Bronchial epithelial cell (primary cell): ENCODE measurements around the gene AGTR1. TPM values are rescaled to one million over a fixed set of nuclear protein-coding genes. Genes with fewer than 3 reads are reported as not detected.
A peak's percentile ranks its signal among the peaks of the same experiment; 100 is the strongest.

Experiments
- DNase-seq: peaks from one replicate; pipeline ENCODE4 v3.0.0-alpha.2; 2010; ENCODE audit warnings: low read depth
- FAIRE-seq: peaks from 2 replicates; lab custom pipeline; 2011; peaks lifted over from hg19 to GRCh38; lab: Jason Lieb, UNC
- H3K27me3 ChIP-seq: 2 replicates; pipeline ENCODE4 v1.5.1; 2011; ENCODE audit warnings: low read length; ENCODE audit not compliant: control insufficient read depth, insufficient read depth
- H3K36me3 ChIP-seq: 2 replicates; pipeline ENCODE4 v1.5.1; 2011; ENCODE audit warnings: low read length; ENCODE audit not compliant: control insufficient read depth, insufficient read depth
- H3K4me3 ChIP-seq: 2 replicates; pipeline ENCODE4 v1.5.1; 2011; ENCODE audit warnings: mild to moderate bottlenecking, low read depth, low read length, control low read depth
- total RNA-seq: library from RNA; depleted of rRNA; stranded (reverse); fragments of >200 nt; gene quantifications from 2 replicates; pipeline ENCODE4 v1.2.1, GENCODE V29; 2014
- TF ChIP-seq, protein P1 (sequence below): IDR thresholded peaks from 2 replicates; pipeline ENCODE4 v1.5.1; 2011; ENCODE audit warnings: mild to moderate bottlenecking, moderate library complexity, low read length, control low read depth, inconsistent platforms; ENCODE audit not compliant: insufficient read depth, severe bottlenecking

AGTR1 gene
- total RNA-seq, 1 donor from 2014 or later: not detected

DNA sequence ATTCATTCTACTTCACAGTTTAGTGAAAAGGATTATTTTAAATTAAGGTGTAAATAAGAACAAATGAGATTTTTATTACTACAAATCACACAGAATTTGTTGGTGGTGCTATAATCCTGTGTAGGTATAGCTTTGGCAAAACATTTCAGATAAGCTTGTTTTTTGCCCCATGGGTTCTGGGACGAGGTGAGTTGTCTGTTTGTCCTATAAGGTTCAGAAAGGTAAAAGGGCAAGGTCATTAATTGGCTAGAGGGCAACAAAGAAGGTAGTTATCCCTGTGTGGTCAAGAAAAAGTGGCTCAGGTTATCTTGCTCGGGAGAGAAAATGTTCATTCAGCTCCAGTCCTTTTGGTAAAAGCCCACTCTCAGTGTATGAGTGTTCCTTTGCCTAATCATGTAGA is 23.2 kb downstream of the AGTR1 start:
- Histone ChIP-seq H3K36me3 (no peaks in the 10 kb centered on the region), H3K27me3 (no peaks in the 10 kb centered on the region), H3K4me3 (no peak overlapping the region)
- FAIRE-seq: no peak
- TF ChIP-seq, protein P1, sequence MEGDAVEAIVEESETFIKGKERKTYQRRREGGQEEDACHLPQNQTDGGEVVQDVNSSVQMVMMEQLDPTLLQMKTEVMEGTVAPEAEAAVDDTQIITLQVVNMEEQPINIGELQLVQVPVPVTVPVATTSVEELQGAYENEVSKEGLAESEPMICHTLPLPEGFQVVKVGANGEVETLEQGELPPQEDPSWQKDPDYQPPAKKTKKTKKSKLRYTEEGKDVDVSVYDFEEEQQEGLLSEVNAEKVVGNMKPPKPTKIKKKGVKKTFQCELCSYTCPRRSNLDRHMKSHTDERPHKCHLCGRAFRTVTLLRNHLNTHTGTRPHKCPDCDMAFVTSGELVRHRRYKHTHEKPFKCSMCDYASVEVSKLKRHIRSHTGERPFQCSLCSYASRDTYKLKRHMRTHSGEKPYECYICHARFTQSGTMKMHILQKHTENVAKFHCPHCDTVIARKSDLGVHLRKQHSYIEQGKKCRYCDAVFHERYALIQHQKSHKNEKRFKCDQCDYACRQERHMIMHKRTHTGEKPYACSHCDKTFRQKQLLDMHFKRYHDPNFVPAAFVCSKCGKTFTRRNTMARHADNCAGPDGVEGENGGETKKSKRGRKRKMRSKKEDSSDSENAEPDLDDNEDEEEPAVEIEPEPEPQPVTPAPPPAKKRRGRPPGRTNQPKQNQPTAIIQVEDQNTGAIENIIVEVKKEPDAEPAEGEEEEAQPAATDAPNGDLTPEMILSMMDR: no peak
- DNase-seq: no peak

GRCh38 chr3:148723631-148724030 is 25.9 kb downstream of the AGTR1 start:
- TF ChIP-seq, protein P1: no peak
- no peaks in the 10 kb centered on the region for H3K27me3 ChIP-seq
- H3K4me3 ChIP-seq: no peak overlapping the region
- no peak for FAIRE-seq
- H3K36me3 ChIP-seq: no peaks in the 10 kb centered on the region
- peak; percentile 21 for DNase-seq

- Histone ChIP-seq H3K27me3 (no peaks in the 10 kb centered on the region), H3K36me3 (no peaks in the 10 kb centered on the region), H3K4me3 (no peak overlapping the region)
- DNase-seq: peak; percentile 4
- TF ChIP-seq, protein P1: peak; percentile 34
- FAIRE-seq: no peak
Observed at GRCh38 chr3:148727231-148727630, 29.5 kb downstream of the AGTR1 start.

GRCh38 chr3:148728753-148729152 is 31.1 kb downstream of the AGTR1 start:
- Histone ChIP-seq H3K36me3 (no peaks in the 10 kb centered on the region), H3K27me3 (no peaks in the 10 kb centered on the region), H3K4me3 (no peak overlapping the region)
- TF ChIP-seq, protein P1: no peak
- DNase-seq (no peak), FAIRE-seq (no peak)

DNA sequence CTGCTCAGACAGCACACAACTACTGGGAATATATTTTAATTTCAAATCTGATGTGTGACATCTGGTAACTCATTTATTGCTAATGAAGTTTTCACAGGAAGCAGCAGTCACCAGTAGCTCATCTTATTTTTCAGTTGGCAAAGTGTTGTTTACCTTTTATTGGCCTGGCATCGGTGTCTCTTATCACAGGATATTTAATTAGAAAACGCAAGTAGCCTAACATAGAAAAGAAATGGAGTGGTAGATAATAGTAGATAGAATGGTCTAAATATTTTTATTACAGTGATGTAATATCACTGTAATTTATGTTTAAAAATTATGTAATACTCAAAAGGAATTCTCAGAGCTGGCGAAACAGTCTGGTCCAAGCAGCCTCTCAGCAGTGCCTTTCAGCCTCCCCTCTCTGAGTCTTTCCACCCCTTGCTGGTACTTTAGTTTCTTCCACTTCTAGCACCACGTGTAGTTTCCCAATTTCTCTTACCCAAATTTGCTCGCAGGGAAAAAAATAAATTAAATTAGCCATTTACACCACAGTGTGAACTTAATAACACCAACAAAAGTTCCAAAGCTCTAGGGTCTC is 31.9 kb downstream of the AGTR1 start:
- Histone ChIP-seq H3K36me3 (no peaks in the 10 kb centered on the region), H3K4me3 (no peak overlapping the region), H3K27me3 (no peaks in the 10 kb centered on the region)
- no peak for DNase-seq
- TF ChIP-seq, protein P1: no peak
- no peak for FAIRE-seq

DNA sequence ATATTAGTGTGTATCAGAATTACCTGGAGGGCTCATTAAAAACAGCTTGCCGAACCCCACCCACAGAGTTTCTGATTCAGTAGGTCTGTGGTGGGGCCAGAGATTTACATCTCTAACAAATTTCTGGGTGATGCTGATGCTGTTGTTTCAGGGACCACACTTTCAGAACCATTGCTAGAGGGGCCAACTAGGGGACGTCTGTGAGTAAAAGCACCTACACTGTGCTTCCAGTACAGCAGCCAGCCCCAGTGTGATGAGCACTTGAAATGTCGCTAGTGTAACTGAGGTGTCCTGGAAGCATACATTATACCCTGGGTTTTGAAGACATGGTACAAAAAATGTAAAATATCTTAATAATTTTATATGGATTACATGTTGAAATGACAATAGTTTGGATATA is 33.0 kb downstream of the AGTR1 start:
- no peak for FAIRE-seq

More for the DNA sequence above, 33.0 kb downstream of the AGTR1 start:
- no peaks in the 10 kb centered on the region for H3K36me3 ChIP-seq
- TF ChIP-seq, protein P1: no peak
- H3K4me3 ChIP-seq: no peak overlapping the region
- no peaks in the 10 kb centered on the region for H3K27me3 ChIP-seq
- DNase-seq: no peak
